M059J (cell line): ENCODE data around the gene ZEB2. TPM values are rescaled to one million over a fixed set of nuclear protein-coding genes. Genes with fewer than 3 reads are reported as not detected.

Experiments used
- DNase-seq: peaks from one replicate; pipeline ENCODE4 v3.0.0-alpha.2; 2012; ENCODE audit warnings: low read depth
- total RNA-seq: library from RNA; depleted of rRNA; stranded (reverse); fragments of >200 nt; shearing (Covaris generic); gene quantifications from 2 replicates; pipeline ENCODE4 v1.2.3, GENCODE V29; 2014

ZEB2 gene
- total RNA-seq, 1 experiment from 2014 or later: 15.9 TPM

GRCh38 chr2:144471305-144472045 is 48.4 kb downstream of the ZEB2 start:
- DNase-seq: no peak

GRCh38 chr2:144470816-144471215 is 49.1 kb downstream of the ZEB2 start:
- no peak for DNase-seq

GRCh38 chr2:144470334-144470733 is 49.6 kb downstream of the ZEB2 start:
- DNase-seq: no peak

GRCh38 chr2:144469798-144470197 is 50.1 kb downstream of the ZEB2 start:
- no peak for DNase-seq

GRCh38 chr2:144468823-144469595 is 50.9 kb downstream of the ZEB2 start:
- DNase-seq: no peak

GRCh38 chr2:144467502-144468137 is 52.3 kb downstream of the ZEB2 start:
- DNase-seq: no peak

- DNase-seq: no peak
Observed at GRCh38 chr2:144466637-144467036, 53.3 kb downstream of the ZEB2 start.

GRCh38 chr2:144465749-144466148 is 54.2 kb downstream of the ZEB2 start:
- DNase-seq: no peak

- DNase-seq: no peak
Observed at GRCh38 chr2:144464730-144465129, 55.2 kb downstream of the ZEB2 start.

GRCh38 chr2:144463266-144463665 is 56.7 kb downstream of the ZEB2 start:
- DNase-seq: no peak

GRCh38 chr2:144462266-144462665 is 57.7 kb downstream of the ZEB2 start:
- DNase-seq: no peak

- peak; percentile 37 for DNase-seq
Observed at GRCh38 chr2:144461308-144461766, 58.6 kb downstream of the ZEB2 start.

GRCh38 chr2:144460727-144461307 is 59.1 kb downstream of the ZEB2 start:
- DNase-seq: no peak

- no peak for DNase-seq
Observed at GRCh38 chr2:144459937-144460336, 60.0 kb downstream of the ZEB2 start.

- no peak for DNase-seq
Observed at GRCh38 chr2:144459286-144459685, 60.6 kb downstream of the ZEB2 start.

- DNase-seq: no peak
Observed at GRCh38 chr2:144458541-144458940, 61.4 kb downstream of the ZEB2 start.

- DNase-seq: peak; percentile 71
Observed at GRCh38 chr2:144456680-144457079, 63.2 kb downstream of the ZEB2 start.

GRCh38 chr2:144455987-144456386 is 63.9 kb downstream of the ZEB2 start:
- DNase-seq: no peak

GRCh38 chr2:144454466-144455287 is 65.2 kb downstream of the ZEB2 start:
- no peak for DNase-seq

GRCh38 chr2:144453486-144454158 is 66.3 kb downstream of the ZEB2 start:
- DNase-seq: no peak

- no peak for DNase-seq
Observed at GRCh38 chr2:144452989-144453336, 67.0 kb downstream of the ZEB2 start.
